BE2C (cell line): ENCODE data around the gene GRIA1. TPM values are rescaled to one million over a fixed set of nuclear protein-coding genes. Genes with fewer than 3 reads are reported as not detected.

ENCODE experiments used
- DNase-seq: peaks from one replicate; pipeline ENCODE4 v3.0.0-alpha.2; 2020
- H3K27me3 ChIP-seq: fragments of 250-450 bp; sonication (Bioruptor Pico); 2 replicates; pipeline ENCODE4 v1.5.1; 2020; ENCODE audit warnings: mild to moderate bottlenecking
- H3K36me3 ChIP-seq: fragments of 250-450 bp; sonication (Bioruptor Pico); 2 replicates; pipeline ENCODE4 v1.5.1; 2020; ENCODE audit warnings: mild to moderate bottlenecking
- H3K4me1 ChIP-seq: fragments of 250-450 bp; sonication (Bioruptor Pico); 2 replicates; pipeline ENCODE4 v1.5.1; 2020
- H3K4me3 ChIP-seq: 2 replicates; pipeline ENCODE4 v1.5.1; 2011; ENCODE audit warnings: low read depth, low read length
- H3K9me3 ChIP-seq: fragments of 250-450 bp; sonication (Bioruptor Pico); 2 replicates; pipeline ENCODE4 v1.5.1; 2020
- polyA plus RNA-seq: library from polyadenylated mRNA; unstranded; fragments of >200 nt; gene quantifications from one replicate; pipeline ENCODE4 v1.2.1, GENCODE V29; 2012; ENCODE audit warnings: low read depth, missing spikeins; ENCODE audit not compliant: insufficient read length, insufficient read depth
- TF ChIP-seq, protein P1 (sequence below): IDR thresholded peaks from 2 replicates; pipeline ENCODE4 v1.5.1; 2012; ENCODE audit warnings: mild to moderate bottlenecking, low read depth, low read length

The GRIA1 gene
- polyA plus RNA-seq: 0.97 TPM

DNA sequence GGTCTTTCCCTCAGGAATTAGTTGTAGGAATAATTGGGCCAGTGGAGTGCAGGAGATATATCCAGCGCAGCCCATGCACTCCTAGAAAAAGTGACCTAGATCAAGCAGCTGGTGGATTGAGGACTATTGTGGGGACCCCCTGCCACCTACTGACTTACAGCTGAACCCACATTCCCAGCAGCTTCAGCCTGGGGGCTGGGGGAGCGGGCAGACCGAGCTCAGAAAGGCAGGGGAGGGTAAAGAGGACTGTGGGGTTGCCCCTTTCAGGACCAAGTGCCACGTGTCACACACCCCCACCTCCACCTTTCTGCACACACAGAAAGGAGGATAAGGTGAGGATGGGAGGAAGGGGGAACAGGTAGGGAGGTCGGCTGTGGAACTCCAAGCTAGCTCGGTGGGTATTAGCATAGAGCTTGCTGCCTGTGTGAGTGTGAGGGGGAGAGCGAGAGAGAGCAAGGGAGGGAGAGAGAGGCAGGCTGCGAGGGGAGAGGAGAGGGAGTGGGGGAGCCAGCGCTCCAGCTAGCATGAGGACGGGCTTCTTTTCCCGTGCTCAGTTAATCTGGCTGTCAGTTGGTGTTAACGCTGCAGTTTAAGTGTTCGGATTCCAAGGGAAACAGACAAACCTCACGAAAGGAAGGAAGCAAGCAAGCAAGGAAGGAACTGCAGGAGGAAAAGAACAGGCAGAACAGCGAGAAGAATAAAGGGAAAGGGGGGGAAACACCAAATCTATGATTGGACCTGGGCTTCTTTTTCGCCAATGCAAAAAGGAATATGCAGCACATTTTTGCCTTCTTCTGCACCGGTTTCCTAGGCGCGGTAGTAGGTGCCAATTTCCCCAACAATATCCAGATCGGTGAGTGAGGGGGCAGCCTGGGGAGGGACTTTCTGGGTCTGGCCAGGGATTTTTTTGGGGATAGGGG is at the start of gene GRIA1:
TSS of gene GRIA1 (plus strand) at position 553 of the 920 bp plus-strand sequence.
- Histone ChIP-seq H3K27me3 (peaks cover 7% of the 10 kb centered on the region; the same call in 1 of the 2 replicates), H3K4me3 (peak within 1 kb of the TSS; percentile 15; the same call in 1 of the 2 replicates)
- no peak for DNase-seq

DNA sequence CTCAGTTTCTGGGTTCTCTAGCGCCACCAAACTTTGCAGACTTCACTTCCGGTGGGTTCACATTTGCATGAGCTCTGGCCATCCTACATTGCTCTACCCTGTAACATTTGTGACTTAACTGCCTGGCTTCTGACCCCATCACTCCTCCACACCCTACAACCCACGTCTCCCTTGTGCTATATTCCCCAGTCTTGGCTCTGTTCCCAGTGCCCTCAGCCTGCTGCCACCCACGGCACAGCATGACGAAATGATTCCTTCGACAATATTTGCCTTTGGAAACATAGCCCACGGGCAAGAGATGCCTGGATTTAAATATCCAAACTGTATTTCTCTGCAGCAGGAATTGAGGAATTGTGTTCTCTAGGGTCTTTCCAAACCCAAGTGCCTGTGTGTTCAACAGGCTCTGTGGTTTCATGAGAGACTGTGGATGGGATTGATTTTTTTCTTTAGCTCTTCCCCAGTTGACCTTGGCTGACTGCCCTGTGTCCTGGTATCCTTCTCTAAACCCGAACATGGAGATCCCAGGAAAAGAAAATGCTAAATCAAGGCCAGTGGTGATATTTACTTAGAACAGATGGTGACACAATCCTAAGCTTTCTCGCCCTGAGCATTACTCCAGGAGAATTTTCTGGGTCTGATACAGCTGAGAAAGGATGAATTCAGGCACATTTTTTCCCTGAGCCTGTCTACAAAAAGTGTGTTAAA is 44.4 kb upstream of the GRIA1 start:
- no peak overlapping the region for H3K4me3 ChIP-seq
- no peaks in the 10 kb centered on the region for H3K36me3 ChIP-seq
- H3K4me1 ChIP-seq: no peaks in the 10 kb centered on the region
- H3K27me3 ChIP-seq: no peaks in the 10 kb centered on the region
- DNase-seq: no peak
- no peaks in the 10 kb centered on the region for H3K9me3 ChIP-seq
- TF ChIP-seq, protein P1, sequence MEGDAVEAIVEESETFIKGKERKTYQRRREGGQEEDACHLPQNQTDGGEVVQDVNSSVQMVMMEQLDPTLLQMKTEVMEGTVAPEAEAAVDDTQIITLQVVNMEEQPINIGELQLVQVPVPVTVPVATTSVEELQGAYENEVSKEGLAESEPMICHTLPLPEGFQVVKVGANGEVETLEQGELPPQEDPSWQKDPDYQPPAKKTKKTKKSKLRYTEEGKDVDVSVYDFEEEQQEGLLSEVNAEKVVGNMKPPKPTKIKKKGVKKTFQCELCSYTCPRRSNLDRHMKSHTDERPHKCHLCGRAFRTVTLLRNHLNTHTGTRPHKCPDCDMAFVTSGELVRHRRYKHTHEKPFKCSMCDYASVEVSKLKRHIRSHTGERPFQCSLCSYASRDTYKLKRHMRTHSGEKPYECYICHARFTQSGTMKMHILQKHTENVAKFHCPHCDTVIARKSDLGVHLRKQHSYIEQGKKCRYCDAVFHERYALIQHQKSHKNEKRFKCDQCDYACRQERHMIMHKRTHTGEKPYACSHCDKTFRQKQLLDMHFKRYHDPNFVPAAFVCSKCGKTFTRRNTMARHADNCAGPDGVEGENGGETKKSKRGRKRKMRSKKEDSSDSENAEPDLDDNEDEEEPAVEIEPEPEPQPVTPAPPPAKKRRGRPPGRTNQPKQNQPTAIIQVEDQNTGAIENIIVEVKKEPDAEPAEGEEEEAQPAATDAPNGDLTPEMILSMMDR: no peak

More for the DNA sequence above, at the start of gene GRIA1:
- H3K36me3 ChIP-seq: no peaks in the 10 kb centered on the region
- H3K4me1 ChIP-seq: no peaks in the 10 kb centered on the region
- TF ChIP-seq, protein P1: no peak
- no peaks in the 10 kb centered on the region for H3K9me3 ChIP-seq

DNA sequence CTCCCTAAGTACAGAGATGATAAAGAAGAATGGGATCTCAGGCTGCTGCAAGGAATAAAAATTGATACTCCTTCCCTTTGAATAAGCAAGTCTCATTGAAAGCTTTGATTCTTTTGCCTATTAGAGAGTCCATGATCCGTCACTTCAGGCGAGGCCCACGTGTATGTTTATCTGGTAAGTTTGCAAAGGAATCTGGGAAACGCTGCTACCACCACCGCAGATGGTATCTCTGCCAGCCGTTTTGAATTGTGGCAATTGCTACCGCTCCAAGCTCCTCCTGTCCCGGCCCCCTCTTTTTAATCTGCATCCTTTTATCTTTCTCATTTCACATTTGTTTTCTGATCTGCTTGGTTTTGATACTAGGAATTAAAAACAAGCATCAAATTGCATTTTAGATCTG is 42.9 kb upstream of the GRIA1 start:
- TF ChIP-seq, protein P1: no peak
- no peak overlapping the region for H3K4me3 ChIP-seq
- H3K27me3 ChIP-seq: no peaks in the 10 kb centered on the region
- H3K36me3 ChIP-seq: no peaks in the 10 kb centered on the region
- DNase-seq: no peak
- H3K9me3 ChIP-seq: no peaks in the 10 kb centered on the region
- no peaks in the 10 kb centered on the region for H3K4me1 ChIP-seq

DNA sequence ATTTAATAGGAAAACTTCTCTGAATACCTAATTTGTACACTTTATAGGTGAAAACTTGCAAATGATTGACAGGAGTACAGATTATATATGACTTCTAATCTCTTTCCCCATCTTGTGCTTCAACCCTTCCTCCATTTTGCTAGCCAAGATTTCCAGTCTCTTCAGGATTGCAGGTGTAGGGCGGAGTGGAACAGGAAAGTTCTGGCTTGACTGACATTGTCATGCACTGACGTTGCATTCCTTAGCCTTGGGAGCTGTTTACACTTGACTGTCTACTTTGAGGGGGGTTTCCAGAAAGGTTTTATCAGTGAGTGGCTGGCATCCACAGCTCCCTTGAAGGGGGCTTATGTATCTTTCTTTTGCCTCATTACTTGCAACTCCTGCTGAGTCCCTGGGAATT is 34.1 kb upstream of the GRIA1 start:
- Histone ChIP-seq H3K36me3 (no peaks in the 10 kb centered on the region), H3K27me3 (no peaks in the 10 kb centered on the region), H3K4me1 (no peaks in the 10 kb centered on the region), H3K9me3 (no peaks in the 10 kb centered on the region; the same call in 1 of the 2 replicates), H3K4me3 (no peak overlapping the region)
- no peak for DNase-seq
- TF ChIP-seq, protein P1: no peak

DNA sequence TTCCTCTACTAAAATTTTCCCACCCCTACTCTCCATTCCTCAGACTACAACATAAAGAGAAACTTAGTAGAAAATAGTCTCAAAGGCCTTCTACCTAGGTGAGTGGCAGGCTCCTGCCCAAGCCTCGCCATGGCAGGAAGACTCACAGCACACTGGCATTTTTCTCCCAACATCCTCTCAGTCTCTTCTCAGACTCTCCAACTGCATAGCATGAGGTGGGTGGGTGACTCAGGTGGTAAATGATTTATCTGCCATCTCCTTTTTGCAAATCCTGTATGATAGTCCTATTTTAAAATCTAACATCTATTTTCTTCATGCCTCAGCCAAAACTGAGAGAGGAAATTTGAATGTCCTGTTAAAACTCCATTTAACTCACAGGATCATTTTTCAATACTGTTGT is 33.5 kb upstream of the GRIA1 start:
- H3K4me1 ChIP-seq: no peaks in the 10 kb centered on the region
- TF ChIP-seq, protein P1: no peak
- no peak overlapping the region for H3K4me3 ChIP-seq
- H3K9me3 ChIP-seq: no peaks in the 10 kb centered on the region; the same call in 1 of the 2 replicates
- DNase-seq: no peak
- no peaks in the 10 kb centered on the region for H3K27me3 ChIP-seq
- H3K36me3 ChIP-seq: no peaks in the 10 kb centered on the region

DNA sequence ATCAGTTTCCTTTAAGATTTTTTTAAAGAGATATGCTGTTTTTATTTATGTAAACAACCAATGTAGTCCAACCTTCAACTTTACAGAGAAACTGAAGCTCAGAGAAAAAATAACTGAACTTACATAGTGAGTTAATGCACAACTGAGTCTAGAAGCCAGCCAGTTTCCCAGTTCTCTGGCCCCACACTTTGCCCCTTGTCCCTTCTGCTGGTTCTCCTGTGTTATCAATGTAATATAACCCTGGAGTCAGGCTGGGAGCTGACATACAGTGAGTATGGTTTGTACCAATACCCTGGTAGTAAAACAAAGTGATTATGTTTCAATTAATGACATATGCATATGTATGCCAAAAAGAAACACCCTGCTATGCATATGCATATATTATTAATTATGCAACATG is 32.2 kb upstream of the GRIA1 start:
- Histone ChIP-seq H3K36me3 (no peaks in the 10 kb centered on the region), H3K27me3 (no peaks in the 10 kb centered on the region), H3K9me3 (no peaks in the 10 kb centered on the region; the same call in 1 of the 2 replicates), H3K4me1 (no peaks in the 10 kb centered on the region), H3K4me3 (no peak overlapping the region)
- TF ChIP-seq, protein P1: no peak
- DNase-seq: no peak
